GM13976 (cell line): ENCODE results near the gene C11orf68.

ENCODE experiments used
- DNase-seq: peaks from one replicate; pipeline ENCODE4 v3.0.0; 2012; ENCODE audit warnings: low spot score
- CTCF ChIP-seq: IDR thresholded peaks from 2 replicates; pipeline ENCODE4 v1.5.1; 2012; ENCODE audit warnings: borderline replicate concordance, mild to moderate bottlenecking; ENCODE audit not compliant: insufficient read depth; ENCODE audit errors: extremely low read depth, missing control alignments, control extremely low read depth
- in situ Hi-C: fragments of 300-500 bp; cut with MboI; formaldehyde crosslinking; loops from one replicate; pipeline ENCODE4 v1.12.0; 2022; ENCODE audit warnings: low sequenced_read_pairs, mixed read lengths, inconsistent platforms; ENCODE audit not compliant: unreplicated experiment

The C11orf68 gene

GRCh38 chr11:65870307-65870658, 48.6 kb downstream of the C11orf68 start:
- no peak for DNase-seq
- in situ Hi-C loops = no loop called here
- TF ChIP-seq CTCF = no peak

- no peak for DNase-seq
- in situ Hi-C loops = no loop called here
- TF ChIP-seq CTCF = no peak
Measured at GRCh38 chr11:65869643-65870306, 49.1 kb downstream of the C11orf68 start.

GRCh38 chr11:65868907-65869306, 50.0 kb downstream of the C11orf68 start:
- DNase-seq = no peak
- in situ Hi-C loops = no loop called here
- TF ChIP-seq CTCF = no peak

- no peak for TF ChIP-seq CTCF
- no peak for DNase-seq
- in situ Hi-C loops = no loop called here
Measured at GRCh38 chr11:65868076-65868667, 50.7 kb downstream of the C11orf68 start.

GRCh38 chr11:65867284-65868071, 51.4 kb downstream of the C11orf68 start:
- in situ Hi-C loops = no loop called here
- DNase-seq = no peak
- TF ChIP-seq CTCF = no peak
